Measurements from ENCODE around the gene PREP.

PREP gene

GRCh38 chr6:105251689-105252088 is 151.2 kb downstream of the PREP start (continued):
- TF ChIP-seq ZFP3 (tag by site-specific recombination; IDR thresholded peaks at IDR 0.05; ENCODE audit: low read depth) (no peak), ZBTB21 (tag by site-specific recombination; IDR thresholded peaks at IDR 0.05) (no peak), TSHZ1 (tag by site-specific recombination; IDR thresholded peaks at IDR 0.05; ENCODE audit: borderline replicate concordance) (no peak), ATF2 (tag by site-specific recombination; IDR thresholded peaks at IDR 0.05; ENCODE audit: low read depth) (no peak), ZNF335 (tag by site-specific recombination; conservative IDR thresholded peaks at IDR 0.05) (no peak), ZNF837 (tag by site-specific recombination; IDR thresholded peaks at IDR 0.05) (no peak), ZNF324 (tag by site-specific recombination; IDR thresholded peaks at IDR 0.05) (no peak)

GRCh38 chr6:105250533-105250932 is 152.3 kb downstream of the PREP start:
- ChIA-PET CTCF (no interaction called here), POLR2A (no interaction called here)
- no peak for TF ChIP-seq SALL2 (tag by site-specific recombination; IDR thresholded peaks at IDR 0.05; ENCODE audit: borderline replicate concordance)
- no peak for TF ChIP-seq ZNF280D (tag by site-specific recombination; IDR thresholded peaks at IDR 0.05)
- no peak for TF ChIP-seq ZBTB20 (tag by site-specific recombination; IDR thresholded peaks at IDR 0.05)
- no peak for TF ChIP-seq ZNF558 (tag by site-specific recombination; IDR thresholded peaks at IDR 0.05)
- no peak for TF ChIP-seq ZNF266 (tag by site-specific recombination; IDR thresholded peaks at IDR 0.05; ENCODE audit: low read depth)
- TF ChIP-seq ZNF280C (tag by site-specific recombination; IDR thresholded peaks at IDR 0.05), result no peak
- TF ChIP-seq ZNF571 (tag by site-specific recombination; IDR thresholded peaks at IDR 0.05), result no peak
- no peak for TF ChIP-seq ZNF324 (tag by site-specific recombination; IDR thresholded peaks at IDR 0.05)
- no peak overlapping the region for H3K27ac ChIP-seq (ENCODE audit: extremely low read depth, low read depth, low read length)
- H3K4me1 ChIP-seq (ENCODE audit: control insufficient read depth, insufficient read depth, low read length), result no peaks in the 10 kb centered on the region
- no peaks in the 10 kb centered on the region for H3K9me3 ChIP-seq (ENCODE audit: control insufficient read depth, insufficient read depth, low read depth, low read length)
- no peak overlapping the region for H3K4me3 ChIP-seq (ENCODE audit: low read depth, low read length)
- H3K36me3 ChIP-seq (ENCODE audit: control insufficient read depth in 2 of 2, insufficient read depth in 1 of 2, low read length in 2 of 2), result no peaks in the 10 kb centered on the region
